MM.1S (cell line): ENCODE data around the gene SGSH.

Experiments
- EZH2 ChIP-seq: fragments of 300-600 bp; sonication (generic); optimal IDR thresholded peaks from 2 replicates; pipeline ENCODE3; 2017; ENCODE audit warnings: low read depth, mild to moderate bottlenecking, antibody characterized with exemption, low read length, mixed read lengths
- EZH2phosphoT487 ChIP-seq: fragments of 300-600 bp; sonication (generic); IDR thresholded peaks from 2 replicates; pipeline ENCODE4 v1.6.1; 2018; ENCODE audit warnings: antibody characterized with exemption, low read length
- TF ChIP-seq, protein P1 (sequence below): fragments of 300-600 bp; sonication (generic); IDR thresholded peaks from 2 replicates; pipeline ENCODE4 v1.5.1; 2016; ENCODE audit warnings: antibody characterized with exemption, low read length, mixed read lengths

DNA sequence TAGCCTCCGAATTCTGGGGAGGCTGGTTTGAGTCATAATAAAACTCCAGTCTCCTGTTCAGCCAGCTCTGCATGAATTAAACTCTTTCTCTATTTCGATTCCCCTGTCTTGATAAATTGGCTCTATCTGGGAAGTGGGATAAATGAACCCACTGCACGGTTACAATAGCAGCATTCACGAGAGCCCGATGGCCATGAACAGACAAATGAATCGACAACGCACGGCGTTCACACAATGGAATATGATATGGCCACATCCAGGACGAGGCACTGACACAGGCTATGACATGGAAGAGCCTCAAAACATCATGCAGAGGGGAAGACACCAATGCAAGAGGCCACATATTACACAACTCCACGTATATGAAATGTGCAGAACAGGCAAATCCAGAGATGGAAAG lies 55.9 kb downstream of the SGSH start:
- TF ChIP-seq EZH2phosphoT487: no peak
- TF ChIP-seq, protein P1, sequence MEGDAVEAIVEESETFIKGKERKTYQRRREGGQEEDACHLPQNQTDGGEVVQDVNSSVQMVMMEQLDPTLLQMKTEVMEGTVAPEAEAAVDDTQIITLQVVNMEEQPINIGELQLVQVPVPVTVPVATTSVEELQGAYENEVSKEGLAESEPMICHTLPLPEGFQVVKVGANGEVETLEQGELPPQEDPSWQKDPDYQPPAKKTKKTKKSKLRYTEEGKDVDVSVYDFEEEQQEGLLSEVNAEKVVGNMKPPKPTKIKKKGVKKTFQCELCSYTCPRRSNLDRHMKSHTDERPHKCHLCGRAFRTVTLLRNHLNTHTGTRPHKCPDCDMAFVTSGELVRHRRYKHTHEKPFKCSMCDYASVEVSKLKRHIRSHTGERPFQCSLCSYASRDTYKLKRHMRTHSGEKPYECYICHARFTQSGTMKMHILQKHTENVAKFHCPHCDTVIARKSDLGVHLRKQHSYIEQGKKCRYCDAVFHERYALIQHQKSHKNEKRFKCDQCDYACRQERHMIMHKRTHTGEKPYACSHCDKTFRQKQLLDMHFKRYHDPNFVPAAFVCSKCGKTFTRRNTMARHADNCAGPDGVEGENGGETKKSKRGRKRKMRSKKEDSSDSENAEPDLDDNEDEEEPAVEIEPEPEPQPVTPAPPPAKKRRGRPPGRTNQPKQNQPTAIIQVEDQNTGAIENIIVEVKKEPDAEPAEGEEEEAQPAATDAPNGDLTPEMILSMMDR: no peak
- TF ChIP-seq EZH2: no peak
